HUES6 (cell line): ENCODE results near the gene ARRDC3.

Experiments used
- H3K27ac ChIP-seq: 2 replicates; pipeline ENCODE4 v1.7.0; 2013; ENCODE audit warnings: low read depth, mild to moderate bottlenecking, low read length, inconsistent platforms
- H3K27me3 ChIP-seq: 2 replicates; pipeline ENCODE4 v1.6.1; 2013; ENCODE audit warnings: low read length; ENCODE audit not compliant: control insufficient read depth, insufficient read depth
- H3K36me3 ChIP-seq: 2 replicates; pipeline ENCODE4 v1.6.1; 2013; ENCODE audit warnings: low read length; ENCODE audit not compliant: control insufficient read depth, insufficient read depth
- H3K4me1 ChIP-seq: 2 replicates; pipeline ENCODE4 v1.6.1; 2013; ENCODE audit warnings: low read length; ENCODE audit not compliant: control insufficient read depth, insufficient read depth
- H3K4me3 ChIP-seq: 2 replicates; pipeline ENCODE4 v1.5.1; 2013; ENCODE audit warnings: low read depth, low read length
- H3K9ac ChIP-seq: one replicate; pipeline ENCODE4 v1.6.1; 2013; ENCODE audit warnings: mild to moderate bottlenecking, low read length
- H3K9me3 ChIP-seq: 2 replicates; pipeline ENCODE4 v1.6.1; 2013; ENCODE audit warnings: low read depth, low read length; ENCODE audit not compliant: control insufficient read depth, insufficient read depth

The ARRDC3 gene

GRCh38 chr5:91373600-91373999 lies 9.5 kb downstream of the ARRDC3 start:
- H3K4me1 ChIP-seq: no peaks in the 10 kb centered on the region; the same call in 1 of the 2 replicates
- no peaks in the 10 kb centered on the region for H3K9me3 ChIP-seq
- no peaks in the 10 kb centered on the region for H3K27me3 ChIP-seq
- H3K36me3 ChIP-seq: peaks cover 91% of the 10 kb centered on the region
- H3K4me3 ChIP-seq: no peak overlapping the region
- no peak overlapping the region for H3K9ac ChIP-seq
- no peak overlapping the region for H3K27ac ChIP-seq

DNA sequence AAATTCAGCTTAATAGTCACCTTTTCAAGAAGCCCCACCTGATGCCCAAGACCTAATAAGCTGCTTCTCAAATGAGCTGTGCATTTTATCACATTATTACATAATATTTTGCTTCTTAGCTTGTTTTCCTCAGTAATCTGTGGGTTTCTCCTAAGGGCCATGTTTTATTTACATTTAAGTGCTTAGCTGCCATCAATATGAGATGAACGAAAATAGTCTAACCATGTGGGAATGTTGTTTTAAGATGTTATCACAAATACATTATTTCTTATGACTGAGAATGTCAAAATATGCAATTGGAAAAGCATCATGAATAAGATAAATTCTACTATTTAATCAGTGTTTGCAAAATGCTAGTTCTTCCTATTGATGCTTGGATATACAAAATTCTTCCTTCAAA lies 10.1 kb downstream of the ARRDC3 start:
- H3K36me3 ChIP-seq: peaks cover 95% of the 10 kb centered on the region
- no peak overlapping the region for H3K27ac ChIP-seq

DNA sequence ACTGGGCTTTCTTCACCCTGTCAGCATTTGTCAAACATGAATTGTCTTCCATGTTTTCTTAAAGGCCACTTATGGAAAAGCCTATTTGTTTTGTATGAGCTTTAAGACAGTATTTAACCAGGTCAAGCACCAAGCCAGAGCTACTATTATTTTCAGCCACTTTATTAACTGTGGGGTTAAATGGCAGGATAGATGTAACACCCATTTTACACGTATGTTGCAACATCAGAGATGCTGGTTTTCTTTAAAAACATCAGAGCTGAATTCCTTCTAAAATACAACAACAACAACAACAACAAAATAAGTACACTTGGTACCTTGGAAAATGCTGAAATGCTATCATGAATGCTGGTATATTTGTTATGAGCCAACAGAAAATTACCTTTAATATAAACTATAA lies 13.6 kb downstream of the ARRDC3 start:
- Histone ChIP-seq H3K4me3 (no peak overlapping the region), H3K4me1 (no peaks in the 10 kb centered on the region), H3K27ac (no peak overlapping the region), H3K9me3 (no peaks in the 10 kb centered on the region), H3K27me3 (no peaks in the 10 kb centered on the region), H3K36me3 (peaks cover 67% of the 10 kb centered on the region), H3K9ac (no peak overlapping the region)

More for the DNA sequence above, 10.1 kb downstream of the ARRDC3 start:
- Histone ChIP-seq H3K4me1 (no peaks in the 10 kb centered on the region), H3K9me3 (no peaks in the 10 kb centered on the region), H3K9ac (no peak overlapping the region), H3K4me3 (no peak overlapping the region), H3K27me3 (no peaks in the 10 kb centered on the region)

DNA sequence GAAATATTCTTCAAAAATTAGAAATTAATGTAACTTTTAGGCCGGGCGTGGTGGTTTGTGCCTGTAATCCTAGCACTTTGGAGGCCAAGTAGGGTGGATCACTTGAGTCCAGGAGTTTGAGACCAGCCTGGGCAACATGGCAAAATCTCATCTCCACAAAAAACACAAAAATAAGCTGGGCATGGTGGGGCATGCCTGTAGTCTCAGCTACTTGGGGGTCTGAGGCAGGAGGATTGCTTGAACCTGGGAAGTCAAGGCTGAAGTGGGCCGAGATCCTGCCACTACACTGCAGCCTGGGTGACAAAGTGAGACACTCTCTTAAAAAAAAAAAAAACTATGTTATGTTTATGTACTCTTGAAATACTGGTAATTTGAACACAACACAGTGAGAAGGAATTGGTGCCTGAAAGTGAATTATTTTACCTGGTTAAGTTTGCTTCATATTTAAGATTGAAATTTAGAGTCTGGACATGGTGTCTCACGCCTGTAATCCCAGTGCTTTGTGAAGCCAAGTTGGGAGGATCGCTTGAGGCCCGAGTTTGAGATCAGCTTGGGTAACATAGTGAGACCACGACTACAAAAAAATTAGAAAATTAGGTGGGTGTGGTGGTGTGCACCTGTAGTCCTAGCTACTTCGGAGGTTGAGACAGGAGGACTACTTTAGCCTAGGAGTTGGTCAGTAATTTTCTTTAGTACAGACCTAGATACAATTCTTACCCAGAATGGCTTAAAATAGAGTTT lies 15.0 kb downstream of the ARRDC3 start:
- H3K9ac ChIP-seq: no peak overlapping the region
- no peak overlapping the region for H3K27ac ChIP-seq
- no peaks in the 10 kb centered on the region for H3K9me3 ChIP-seq
- H3K36me3 ChIP-seq: peaks cover 53% of the 10 kb centered on the region
- no peaks in the 10 kb centered on the region for H3K4me1 ChIP-seq
- no peak overlapping the region for H3K4me3 ChIP-seq
- no peaks in the 10 kb centered on the region for H3K27me3 ChIP-seq

GRCh38 chr5:91367344-91367743 lies 15.8 kb downstream of the ARRDC3 start:
- Histone ChIP-seq H3K4me3 (no peak overlapping the region), H3K27me3 (no peaks in the 10 kb centered on the region), H3K9me3 (no peaks in the 10 kb centered on the region), H3K36me3 (peaks cover 45% of the 10 kb centered on the region), H3K9ac (no peak overlapping the region), H3K27ac (no peak overlapping the region), H3K4me1 (no peaks in the 10 kb centered on the region)

GRCh38 chr5:91366551-91366950 lies 16.6 kb downstream of the ARRDC3 start:
- Histone ChIP-seq H3K9ac (no peak overlapping the region), H3K27me3 (no peaks in the 10 kb centered on the region), H3K27ac (no peak overlapping the region), H3K9me3 (no peaks in the 10 kb centered on the region), H3K4me3 (no peak overlapping the region), H3K36me3 (peaks cover 37% of the 10 kb centered on the region), H3K4me1 (no peaks in the 10 kb centered on the region)

DNA sequence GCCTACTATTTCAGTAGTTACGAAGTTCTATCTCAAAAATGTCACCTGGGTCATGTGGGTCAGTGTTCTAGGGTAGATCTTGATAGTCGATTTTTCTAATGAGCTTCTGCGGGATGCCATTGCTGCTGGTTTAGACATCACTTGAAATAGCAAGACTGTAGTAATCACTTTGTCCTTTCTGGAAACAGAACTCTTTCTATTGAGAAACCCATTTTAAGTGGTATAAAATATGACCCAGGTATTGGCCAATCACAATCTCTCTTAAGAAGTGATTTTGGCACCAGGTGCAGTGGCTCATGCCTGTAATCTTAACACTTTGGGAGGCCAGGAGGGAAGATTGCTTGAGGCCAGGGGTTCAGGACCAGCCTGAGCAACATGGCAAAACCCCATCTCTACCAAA lies 17.6 kb downstream of the ARRDC3 start:
- Histone ChIP-seq H3K36me3 (peaks cover 27% of the 10 kb centered on the region), H3K9ac (no peak overlapping the region), H3K27ac (no peak overlapping the region), H3K9me3 (no peaks in the 10 kb centered on the region), H3K4me3 (no peak overlapping the region), H3K4me1 (no peaks in the 10 kb centered on the region), H3K27me3 (no peaks in the 10 kb centered on the region)

- Histone ChIP-seq H3K27me3 (no peaks in the 10 kb centered on the region), H3K27ac (no peak overlapping the region), H3K36me3 (peaks cover 2% of the 10 kb centered on the region; the same call in 1 of the 2 replicates), H3K9ac (no peak overlapping the region), H3K9me3 (no peaks in the 10 kb centered on the region), H3K4me1 (no peaks in the 10 kb centered on the region), H3K4me3 (no peak overlapping the region)
Measured at GRCh38 chr5:91362935-91363334, 20.2 kb downstream of the ARRDC3 start.

- no peaks in the 10 kb centered on the region for H3K9me3 ChIP-seq
- peaks cover 8% of the 10 kb centered on the region for H3K4me1 ChIP-seq
- H3K36me3 ChIP-seq: no peaks in the 10 kb centered on the region
- H3K9ac ChIP-seq: no peak overlapping the region
- H3K27ac ChIP-seq: no peak overlapping the region
- H3K4me3 ChIP-seq: no peak overlapping the region
- H3K27me3 ChIP-seq: no peaks in the 10 kb centered on the region
Measured at GRCh38 chr5:91361790-91362189, 21.3 kb downstream of the ARRDC3 start.

DNA sequence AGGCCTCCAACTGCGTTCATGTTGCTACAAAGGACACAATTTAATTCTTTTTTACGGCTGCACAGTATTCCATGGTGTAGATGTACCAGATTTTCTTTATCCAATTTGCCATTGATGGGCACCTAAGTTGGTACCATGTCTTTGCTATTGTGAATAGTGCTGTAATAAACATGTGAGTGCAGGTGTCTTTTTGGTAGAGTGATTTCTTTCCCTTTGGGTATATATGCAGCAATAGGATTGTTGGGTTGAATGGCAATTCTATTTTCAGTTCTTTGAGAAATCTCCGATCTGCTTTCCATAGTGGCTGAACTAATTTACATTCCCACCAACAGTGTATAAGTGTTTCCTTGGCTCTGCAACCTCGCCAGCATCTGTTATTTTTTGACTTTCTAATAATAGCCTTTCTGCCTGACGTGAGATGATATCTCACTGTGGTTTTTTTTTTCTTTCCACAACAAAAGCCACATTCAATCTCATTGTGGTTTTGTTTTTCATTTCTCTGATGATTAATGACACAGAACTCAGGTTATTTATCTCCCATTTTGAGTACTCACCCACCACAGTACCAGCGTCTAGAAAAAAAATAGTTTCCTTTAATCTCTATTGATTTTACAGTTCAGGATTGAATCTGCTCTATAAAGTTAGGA lies 21.9 kb downstream of the ARRDC3 start:
- peaks cover 8% of the 10 kb centered on the region for H3K4me1 ChIP-seq
- no peaks in the 10 kb centered on the region for H3K27me3 ChIP-seq
- H3K36me3 ChIP-seq: no peaks in the 10 kb centered on the region
- H3K9me3 ChIP-seq: no peaks in the 10 kb centered on the region
- no peak overlapping the region for H3K27ac ChIP-seq
- H3K4me3 ChIP-seq: no peak overlapping the region
- no peak overlapping the region for H3K9ac ChIP-seq

- Histone ChIP-seq H3K36me3 (no peaks in the 10 kb centered on the region), H3K27me3 (no peaks in the 10 kb centered on the region), H3K27ac (no peak overlapping the region), H3K4me1 (peaks cover 8% of the 10 kb centered on the region), H3K4me3 (no peak overlapping the region), H3K9ac (no peak overlapping the region), H3K9me3 (no peaks in the 10 kb centered on the region)
Measured at GRCh38 chr5:91359962-91360609, 23.0 kb downstream of the ARRDC3 start.
